ENCODE data around the gene SPATA24. TPM values are rescaled to one million over a fixed set of nuclear protein-coding genes. Genes with fewer than 3 reads are reported as not detected.

Gene SPATA24
- total and polyA plus RNA-seq, 4 donors: 1.8 to 2.7 (median 2.5) TPM

DNA sequence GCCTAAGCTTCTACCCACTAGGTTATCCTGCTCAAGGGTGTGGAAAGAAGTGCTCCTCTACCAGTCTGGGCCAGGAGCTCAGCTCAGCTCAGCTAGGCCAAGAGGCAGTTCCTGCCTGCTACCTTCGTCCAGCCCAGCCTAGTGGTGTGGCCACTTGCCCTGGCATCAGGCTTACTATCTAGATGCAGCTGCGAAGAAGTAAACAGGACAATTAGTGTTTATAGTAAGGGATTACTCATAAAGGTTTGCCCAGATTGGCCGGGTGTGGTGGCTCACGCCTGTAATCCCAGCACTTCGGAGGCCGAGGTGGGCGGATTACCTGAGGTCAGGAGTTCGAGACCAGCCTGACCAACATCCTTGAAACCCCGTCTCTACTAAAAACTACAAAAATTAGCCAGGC is 12.8 kb upstream of the SPATA24 start:
- Histone ChIP-seq H3K27me3 (ENCODE audit: control insufficient read depth in 4 of 4, insufficient read depth in 4 of 4, low read length in 3 of 4) (no peaks in the 10 kb centered on the region), H3K9me3 (ENCODE audit: control insufficient read depth in 4 of 4, low read length in 3 of 4) (no peaks in the 10 kb centered on the region), H3K27ac (ENCODE audit: low read depth in 1 of 2, low read length in 2 of 2) (no peak overlapping the region), H3K9ac (ENCODE audit: low read depth in 1 of 2, low read length in 2 of 2) (no peak overlapping the region), H3K4me3 (ENCODE audit: low read depth in 1 of 3, low read length in 3 of 3) (no peak overlapping the region), H3K4me1 (ENCODE audit: control insufficient read depth in 4 of 4, insufficient read depth in 4 of 4, low read length in 3 of 4) (peaks cover 0 to 3% (median 0%) of the 10 kb centered on the region in 4 donors), H3K36me3 (ENCODE audit: control insufficient read depth in 4 of 4, insufficient read depth in 3 of 4, low read depth in 1 of 4, low read length in 3 of 4) (no peaks in the 10 kb centered on the region)
- TF ChIP-seq GABPA (IDR thresholded peaks at IDR 0.05 in 1 of 2, conservative IDR thresholded peaks at IDR 0.05 in 1 of 2) (no peak), MAX (IDR thresholded peaks at IDR 0.05) (no peak), NR2F2 (IDR thresholded peaks at IDR 0.05) (no peak), SP1 (IDR thresholded peaks at IDR 0.05) (no peak), RAD21 (IDR thresholded peaks at IDR 0.05) (no peak), FOXA1 (IDR thresholded peaks at IDR 0.05) (no peak), EGR1 (IDR thresholded peaks at IDR 0.05; ENCODE audit: low read depth in 2 of 2) (no peak), RXRA (IDR thresholded peaks at IDR 0.05) (no peak), TAF1 (conservative IDR thresholded peaks at IDR 0.05) (no peak), YY1 (IDR thresholded peaks at IDR 0.05) (no peak), CTCF (IDR thresholded peaks at IDR 0.05; ENCODE audit: low read depth, low read length, missing input control) (no peak), JUND (IDR thresholded peaks at IDR 0.05) (no peak)
- TF ChIP-seq, protein P1, sequence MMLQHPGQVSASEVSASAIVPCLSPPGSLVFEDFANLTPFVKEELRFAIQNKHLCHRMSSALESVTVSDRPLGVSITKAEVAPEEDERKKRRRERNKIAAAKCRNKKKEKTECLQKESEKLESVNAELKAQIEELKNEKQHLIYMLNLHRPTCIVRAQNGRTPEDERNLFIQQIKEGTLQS (IDR thresholded peaks at IDR 0.05): no peak
- TF ChIP-seq, protein P2, sequence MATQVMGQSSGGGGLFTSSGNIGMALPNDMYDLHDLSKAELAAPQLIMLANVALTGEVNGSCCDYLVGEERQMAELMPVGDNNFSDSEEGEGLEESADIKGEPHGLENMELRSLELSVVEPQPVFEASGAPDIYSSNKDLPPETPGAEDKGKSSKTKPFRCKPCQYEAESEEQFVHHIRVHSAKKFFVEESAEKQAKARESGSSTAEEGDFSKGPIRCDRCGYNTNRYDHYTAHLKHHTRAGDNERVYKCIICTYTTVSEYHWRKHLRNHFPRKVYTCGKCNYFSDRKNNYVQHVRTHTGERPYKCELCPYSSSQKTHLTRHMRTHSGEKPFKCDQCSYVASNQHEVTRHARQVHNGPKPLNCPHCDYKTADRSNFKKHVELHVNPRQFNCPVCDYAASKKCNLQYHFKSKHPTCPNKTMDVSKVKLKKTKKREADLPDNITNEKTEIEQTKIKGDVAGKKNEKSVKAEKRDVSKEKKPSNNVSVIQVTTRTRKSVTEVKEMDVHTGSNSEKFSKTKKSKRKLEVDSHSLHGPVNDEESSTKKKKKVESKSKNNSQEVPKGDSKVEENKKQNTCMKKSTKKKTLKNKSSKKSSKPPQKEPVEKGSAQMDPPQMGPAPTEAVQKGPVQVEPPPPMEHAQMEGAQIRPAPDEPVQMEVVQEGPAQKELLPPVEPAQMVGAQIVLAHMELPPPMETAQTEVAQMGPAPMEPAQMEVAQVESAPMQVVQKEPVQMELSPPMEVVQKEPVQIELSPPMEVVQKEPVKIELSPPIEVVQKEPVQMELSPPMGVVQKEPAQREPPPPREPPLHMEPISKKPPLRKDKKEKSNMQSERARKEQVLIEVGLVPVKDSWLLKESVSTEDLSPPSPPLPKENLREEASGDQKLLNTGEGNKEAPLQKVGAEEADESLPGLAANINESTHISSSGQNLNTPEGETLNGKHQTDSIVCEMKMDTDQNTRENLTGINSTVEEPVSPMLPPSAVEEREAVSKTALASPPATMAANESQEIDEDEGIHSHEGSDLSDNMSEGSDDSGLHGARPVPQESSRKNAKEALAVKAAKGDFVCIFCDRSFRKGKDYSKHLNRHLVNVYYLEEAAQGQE (IDR thresholded peaks at IDR 0.05): no peak
- TF ChIP-seq, protein P3, sequence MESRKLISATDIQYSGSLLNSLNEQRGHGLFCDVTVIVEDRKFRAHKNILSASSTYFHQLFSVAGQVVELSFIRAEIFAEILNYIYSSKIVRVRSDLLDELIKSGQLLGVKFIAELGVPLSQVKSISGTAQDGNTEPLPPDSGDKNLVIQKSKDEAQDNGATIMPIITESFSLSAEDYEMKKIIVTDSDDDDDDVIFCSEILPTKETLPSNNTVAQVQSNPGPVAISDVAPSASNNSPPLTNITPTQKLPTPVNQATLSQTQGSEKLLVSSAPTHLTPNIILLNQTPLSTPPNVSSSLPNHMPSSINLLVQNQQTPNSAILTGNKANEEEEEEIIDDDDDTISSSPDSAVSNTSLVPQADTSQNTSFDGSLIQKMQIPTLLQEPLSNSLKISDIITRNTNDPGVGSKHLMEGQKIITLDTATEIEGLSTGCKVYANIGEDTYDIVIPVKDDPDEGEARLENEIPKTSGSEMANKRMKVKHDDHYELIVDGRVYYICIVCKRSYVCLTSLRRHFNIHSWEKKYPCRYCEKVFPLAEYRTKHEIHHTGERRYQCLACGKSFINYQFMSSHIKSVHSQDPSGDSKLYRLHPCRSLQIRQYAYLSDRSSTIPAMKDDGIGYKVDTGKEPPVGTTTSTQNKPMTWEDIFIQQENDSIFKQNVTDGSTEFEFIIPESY (IDR thresholded peaks at IDR 0.05): no peak
- no peak for DNase-seq (ENCODE audit: low spot score)
- WGBS: 84% methylated on average over 9 of the region's 9 CpGs

DNA sequence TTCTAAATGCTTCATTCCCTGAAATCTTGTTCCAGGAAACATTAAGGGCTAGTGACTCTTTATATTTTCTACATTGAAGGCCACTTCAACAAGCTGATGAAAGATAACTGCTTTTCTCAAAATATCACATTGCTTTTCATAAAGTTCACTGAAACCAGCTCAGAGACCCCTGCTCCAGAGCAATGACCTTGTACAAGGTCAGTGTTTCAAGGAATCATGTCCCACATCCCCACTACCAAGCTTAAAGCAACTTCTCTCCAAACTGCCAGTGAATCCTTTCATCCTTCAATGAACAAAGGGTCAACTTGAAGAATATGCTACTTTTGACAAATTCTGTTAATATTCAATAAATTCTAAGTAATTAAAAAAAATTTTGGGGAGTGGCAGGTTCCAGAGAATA is 12.0 kb upstream of the SPATA24 start:
- no peak overlapping the region for H3K4me3 ChIP-seq (ENCODE audit: low read depth in 1 of 3, low read length in 3 of 3)
- H3K27ac ChIP-seq (ENCODE audit: low read depth in 1 of 2, low read length in 2 of 2): no peak overlapping the region
- DNase-seq (ENCODE audit: low spot score): no peak
- H3K9ac ChIP-seq (ENCODE audit: low read depth in 1 of 2, low read length in 2 of 2): no peak overlapping the region
- no peaks in the 10 kb centered on the region for H3K9me3 ChIP-seq (ENCODE audit: control insufficient read depth in 4 of 4, low read length in 3 of 4)
- H3K36me3 ChIP-seq (ENCODE audit: control insufficient read depth in 4 of 4, insufficient read depth in 3 of 4, low read depth in 1 of 4, low read length in 3 of 4): no peaks in the 10 kb centered on the region
- peaks cover 0 to 3% (median 0%) of the 10 kb centered on the region in 4 donors for H3K4me1 ChIP-seq (ENCODE audit: control insufficient read depth in 4 of 4, insufficient read depth in 4 of 4, low read length in 3 of 4)
- no peaks in the 10 kb centered on the region for H3K27me3 ChIP-seq (ENCODE audit: control insufficient read depth in 4 of 4, insufficient read depth in 4 of 4, low read length in 3 of 4)
- TF ChIP-seq MAX (IDR thresholded peaks at IDR 0.05) (no peak), HNF4A (conservative IDR thresholded peaks at IDR 0.05) (no peak), FOXA1 (IDR thresholded peaks at IDR 0.05) (no peak), YY1 (IDR thresholded peaks at IDR 0.05) (no peak), RXRA (IDR thresholded peaks at IDR 0.05) (no peak), GABPA (IDR thresholded peaks at IDR 0.05 in 1 of 2, conservative IDR thresholded peaks at IDR 0.05 in 1 of 2) (no peak), FOXA2 (IDR thresholded peaks at IDR 0.05) (no peak), NR2F2 (IDR thresholded peaks at IDR 0.05) (no peak), SP1 (IDR thresholded peaks at IDR 0.05) (no peak), TAF1 (conservative IDR thresholded peaks at IDR 0.05) (no peak)
- TF ChIP-seq, protein P3 (IDR thresholded peaks at IDR 0.05): no peak
- TF ChIP-seq, protein P2 (IDR thresholded peaks at IDR 0.05): no peak
- TF ChIP-seq, protein P1 (IDR thresholded peaks at IDR 0.05): no peak
